Smooth muscle cell (in vitro differentiated cells): ENCODE measurements around the gene SP3. TPM values are rescaled to one million over a fixed set of nuclear protein-coding genes. Genes with fewer than 3 reads are reported as not detected.

Experiments
- DNase-seq: peaks from one replicate; lab custom pipeline; 2025; ENCODE audit not compliant: unreplicated experiment; lab: John Stamatoyannopoulos, UW
- H2AFZ ChIP-seq: fragments of 200-600 bp; sonication (generic); 2 replicates; pipeline ENCODE4 v1.6.0; 2016; ENCODE audit warnings: antibody characterized with exemption, low read depth, mild to moderate bottlenecking
- H3F3A ChIP-seq: fragments of 200-600 bp; sonication (generic); 2 replicates; pipeline ENCODE4 v1.6.0; 2017; ENCODE audit warnings: antibody characterized with exemption, low read depth
- H3K27ac ChIP-seq: fragments of 200-600 bp; sonication (generic); 2 replicates; pipeline ENCODE4 v1.5.1; 2016; ENCODE audit warnings: low read depth, mild to moderate bottlenecking
- H3K27me3 ChIP-seq: fragments of 200-600 bp; sonication (generic); 2 replicates; pipeline ENCODE4 v1.6.1; 2016; ENCODE audit warnings: low read depth, mild to moderate bottlenecking
- H3K36me3 ChIP-seq: fragments of 200-600 bp; sonication (generic); 2 replicates; pipeline ENCODE4 v1.5.1; 2016; ENCODE audit warnings: low read depth
- H3K4me1 ChIP-seq: fragments of 200-600 bp; sonication (generic); 2 replicates; pipeline ENCODE4 v1.5.1; 2016; ENCODE audit warnings: low read depth
- H3K4me2 ChIP-seq: fragments of 200-600 bp; sonication (generic); 2 replicates; pipeline ENCODE4 v1.6.0; 2016; ENCODE audit warnings: mild to moderate bottlenecking
- H3K4me3 ChIP-seq: fragments of 200-600 bp; sonication (generic); 2 replicates; pipeline ENCODE4 v1.5.1; 2016; ENCODE audit warnings: mild to moderate bottlenecking
- H3K79me2 ChIP-seq: fragments of 200-600 bp; sonication (generic); 2 replicates; pipeline ENCODE4 v1.6.0; 2016; ENCODE audit warnings: low read depth, mild to moderate bottlenecking
- H3K9ac ChIP-seq: fragments of 200-600 bp; sonication (generic); 2 replicates; pipeline ENCODE4 v1.6.0; 2016; ENCODE audit warnings: low read depth
- H3K9me3 ChIP-seq: fragments of 200-600 bp; sonication (generic); replicated peaks from 2 replicates; pipeline ENCODE4 v1.5.1; 2016; ENCODE audit warnings: low read depth
- H4K20me1 ChIP-seq: fragments of 200-600 bp; sonication (generic); 2 replicates; pipeline ENCODE4 v1.6.0; 2016; ENCODE audit warnings: low read depth
- CTCF ChIP-seq: fragments of 200-600 bp; sonication (generic); IDR thresholded peaks from 2 replicates; pipeline ENCODE4 v1.5.1; 2017; ENCODE audit warnings: borderline replicate concordance, mild to moderate bottlenecking, antibody characterized with exemption; ENCODE audit not compliant: insufficient read depth, poor library complexity, severe bottlenecking
- WGBS: methylation state at CpG from one replicate; pipeline ENCODE4 v1.1.7; 2016; ENCODE audit warnings: low lambda C conversion rate; 5-methylcytosine and 5-hydroxymethylcytosine counted together
- polyA plus RNA-seq: library from polyadenylated mRNA; unstranded; fragments of >200 nt; fragmentation: Nextera tagmentation; extraction: Ambion mirVana; gene quantifications from 2 replicates; pipeline ENCODE4 v1.2.1, GENCODE V29; 2016
- total RNA-seq: library from RNA; depleted of rRNA; stranded (reverse); fragments of >200 nt; gene quantifications from 2 replicates; pipeline ENCODE4 v1.2.3, GENCODE V29; 2014

Gene SP3
- total and polyA plus RNA-seq, 2 experiments from 2014 or later, result 24.5 to 84.5 TPM

- H3K4me3 ChIP-seq, result no peak overlapping the region
- H3K27me3 ChIP-seq, result no peaks in the 10 kb centered on the region
- no peaks in the 10 kb centered on the region for H3K79me2 ChIP-seq
- H3K9ac ChIP-seq, result no peak overlapping the region
- no peaks in the 10 kb centered on the region for H3K9me3 ChIP-seq
- no peak overlapping the region for H2AFZ ChIP-seq
- no peak overlapping the region for H3K4me2 ChIP-seq
- no peak overlapping the region for H3K27ac ChIP-seq
- TF ChIP-seq CTCF, result no peak
- no peaks in the 10 kb centered on the region for H3K4me1 ChIP-seq
- no peaks in the 10 kb centered on the region for H3F3A ChIP-seq
- WGBS, result 89% methylated on average over 3 of the region's 3 CpGs
- H3K36me3 ChIP-seq, result no peaks in the 10 kb centered on the region
- H4K20me1 ChIP-seq, result no peaks in the 10 kb centered on the region
- DNase-seq, result no peak
Observed at GRCh38 chr2:173886613-173887012, 78.6 kb downstream of the SP3 start.

- Histone ChIP-seq H2AFZ (no peak overlapping the region), H4K20me1 (no peaks in the 10 kb centered on the region), H3K9me3 (no peaks in the 10 kb centered on the region), H3K27ac (no peak overlapping the region), H3K4me1 (no peaks in the 10 kb centered on the region), H3F3A (no peaks in the 10 kb centered on the region), H3K4me3 (no peak overlapping the region), H3K9ac (no peak overlapping the region), H3K36me3 (no peaks in the 10 kb centered on the region), H3K27me3 (peaks cover 7% of the 10 kb centered on the region), H3K4me2 (no peak overlapping the region), H3K79me2 (no peaks in the 10 kb centered on the region)
- 68% methylated on average over 2 of the region's 2 CpGs for WGBS
- TF ChIP-seq CTCF, result peak; percentile 51
- DNase-seq, result no peak
Observed at GRCh38 chr2:173884025-173884802, 81.0 kb downstream of the SP3 start.

GRCh38 chr2:173881886-173882285 is 83.3 kb downstream of the SP3 start:
- TF ChIP-seq CTCF, result no peak
- H3K27ac ChIP-seq, result no peak overlapping the region
- WGBS, result 70% methylated on average over 3 of the region's 3 CpGs
- H3K4me2 ChIP-seq, result no peak overlapping the region
- peaks cover 7% of the 10 kb centered on the region for H3K27me3 ChIP-seq
- no peaks in the 10 kb centered on the region for H3F3A ChIP-seq
- no peak overlapping the region for H3K9ac ChIP-seq
- H3K79me2 ChIP-seq, result no peaks in the 10 kb centered on the region
- H3K9me3 ChIP-seq, result no peaks in the 10 kb centered on the region
- H4K20me1 ChIP-seq, result no peaks in the 10 kb centered on the region
- H3K4me1 ChIP-seq, result no peaks in the 10 kb centered on the region
- no peaks in the 10 kb centered on the region for H3K36me3 ChIP-seq
- no peak for DNase-seq
- no peak overlapping the region for H2AFZ ChIP-seq
- no peak overlapping the region for H3K4me3 ChIP-seq

DNA sequence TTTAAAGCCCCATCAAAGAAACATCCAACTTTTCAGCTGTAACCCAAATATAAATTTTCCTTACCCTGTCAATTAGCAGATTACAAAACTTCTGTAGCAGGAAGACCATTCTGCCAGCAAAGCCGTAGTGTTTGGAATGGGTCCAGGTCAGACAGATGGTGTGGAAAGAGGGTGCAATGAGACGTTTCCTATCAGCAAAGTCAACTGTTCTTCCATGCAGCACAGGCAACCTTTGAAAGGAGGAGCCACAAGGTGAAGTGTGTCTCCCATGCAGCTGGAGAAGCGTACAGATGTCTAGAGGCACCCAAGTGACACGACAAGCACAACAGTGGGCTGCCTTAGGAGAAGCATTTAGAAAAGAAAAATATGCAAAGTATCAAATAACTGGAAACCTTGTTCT is 83.7 kb downstream of the SP3 start:
- Histone ChIP-seq H3K27me3 (peaks cover 7% of the 10 kb centered on the region), H3F3A (no peaks in the 10 kb centered on the region), H3K9ac (no peak overlapping the region), H3K4me2 (no peak overlapping the region), H3K79me2 (no peaks in the 10 kb centered on the region), H3K4me1 (no peaks in the 10 kb centered on the region), H3K9me3 (no peaks in the 10 kb centered on the region), H4K20me1 (no peaks in the 10 kb centered on the region), H3K36me3 (no peaks in the 10 kb centered on the region), H3K4me3 (no peak overlapping the region), H3K27ac (no peak overlapping the region), H2AFZ (no peak overlapping the region)
- DNase-seq, result no peak
- TF ChIP-seq CTCF, result no peak
- WGBS, result 81% methylated on average over 4 of the region's 4 CpGs
